Measurements from ENCODE around the gene KSR2.

The KSR2 gene

DNA sequence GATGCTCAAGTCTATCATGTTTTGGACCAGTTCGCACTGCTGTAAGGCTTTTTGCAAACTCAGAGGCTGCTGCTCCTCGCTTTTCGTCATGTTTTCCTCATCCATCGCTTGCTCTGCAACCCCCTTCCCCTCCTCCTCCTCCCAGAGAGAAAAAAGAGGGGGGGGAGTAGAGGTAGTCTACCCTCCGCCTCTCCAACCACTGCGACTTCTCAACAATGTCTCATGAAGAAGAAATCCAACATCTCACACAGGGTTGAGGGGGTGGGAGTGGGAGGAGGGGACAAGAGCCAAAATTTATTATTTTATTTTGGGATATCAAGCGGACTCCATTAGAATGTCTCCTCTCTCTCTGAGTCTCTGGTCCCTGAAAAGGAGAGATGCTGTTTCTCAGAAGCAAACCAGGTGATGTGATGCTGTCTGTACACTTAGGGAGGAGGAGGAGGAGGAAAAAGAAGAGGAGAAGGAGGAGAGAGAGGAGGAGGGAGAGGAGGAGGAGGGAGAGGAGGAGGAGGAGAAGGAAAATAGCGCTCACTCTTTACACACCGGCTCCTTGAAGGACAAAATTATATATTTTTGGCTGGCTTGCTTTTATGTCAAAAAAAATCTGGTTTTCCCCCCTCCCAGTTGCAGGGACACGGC, 520 bp downstream of the KSR2 start:
- no peak overlapping the region for H3K4me3 ChIP-seq (ENCODE audit: low read depth, low read length)
- TF ChIP-seq, protein P1, sequence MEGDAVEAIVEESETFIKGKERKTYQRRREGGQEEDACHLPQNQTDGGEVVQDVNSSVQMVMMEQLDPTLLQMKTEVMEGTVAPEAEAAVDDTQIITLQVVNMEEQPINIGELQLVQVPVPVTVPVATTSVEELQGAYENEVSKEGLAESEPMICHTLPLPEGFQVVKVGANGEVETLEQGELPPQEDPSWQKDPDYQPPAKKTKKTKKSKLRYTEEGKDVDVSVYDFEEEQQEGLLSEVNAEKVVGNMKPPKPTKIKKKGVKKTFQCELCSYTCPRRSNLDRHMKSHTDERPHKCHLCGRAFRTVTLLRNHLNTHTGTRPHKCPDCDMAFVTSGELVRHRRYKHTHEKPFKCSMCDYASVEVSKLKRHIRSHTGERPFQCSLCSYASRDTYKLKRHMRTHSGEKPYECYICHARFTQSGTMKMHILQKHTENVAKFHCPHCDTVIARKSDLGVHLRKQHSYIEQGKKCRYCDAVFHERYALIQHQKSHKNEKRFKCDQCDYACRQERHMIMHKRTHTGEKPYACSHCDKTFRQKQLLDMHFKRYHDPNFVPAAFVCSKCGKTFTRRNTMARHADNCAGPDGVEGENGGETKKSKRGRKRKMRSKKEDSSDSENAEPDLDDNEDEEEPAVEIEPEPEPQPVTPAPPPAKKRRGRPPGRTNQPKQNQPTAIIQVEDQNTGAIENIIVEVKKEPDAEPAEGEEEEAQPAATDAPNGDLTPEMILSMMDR (conservative IDR thresholded peaks at IDR 0.05; ENCODE audit: low read depth, low read length), result no peak
- no peak for DNase-seq (ENCODE audit: low read depth)

DNA sequence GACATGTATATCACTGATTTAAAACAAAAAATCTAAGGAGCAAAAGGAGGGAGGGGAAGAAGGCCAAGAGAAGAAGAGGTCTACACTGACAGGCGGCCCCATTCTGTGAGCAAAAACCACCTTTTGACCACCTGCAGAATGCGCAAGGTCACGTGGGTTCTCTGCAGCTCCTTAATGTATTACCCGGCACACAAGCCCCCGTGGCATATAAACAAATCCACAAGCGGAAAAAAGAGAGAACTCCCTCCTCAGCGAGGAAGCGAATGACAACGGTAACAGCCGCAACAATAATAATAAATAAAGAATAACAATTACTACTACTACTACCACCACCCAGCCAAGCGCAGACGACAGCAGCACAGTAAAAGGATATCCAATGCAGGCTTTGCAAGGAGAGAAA, 1.3 kb downstream of the KSR2 start:
- TF ChIP-seq, protein P1 (conservative IDR thresholded peaks at IDR 0.05; ENCODE audit: low read depth, low read length), result no peak
- no peak overlapping the region for H3K4me3 ChIP-seq (ENCODE audit: low read depth, low read length)
- no peak for DNase-seq (ENCODE audit: low read depth)

DNA sequence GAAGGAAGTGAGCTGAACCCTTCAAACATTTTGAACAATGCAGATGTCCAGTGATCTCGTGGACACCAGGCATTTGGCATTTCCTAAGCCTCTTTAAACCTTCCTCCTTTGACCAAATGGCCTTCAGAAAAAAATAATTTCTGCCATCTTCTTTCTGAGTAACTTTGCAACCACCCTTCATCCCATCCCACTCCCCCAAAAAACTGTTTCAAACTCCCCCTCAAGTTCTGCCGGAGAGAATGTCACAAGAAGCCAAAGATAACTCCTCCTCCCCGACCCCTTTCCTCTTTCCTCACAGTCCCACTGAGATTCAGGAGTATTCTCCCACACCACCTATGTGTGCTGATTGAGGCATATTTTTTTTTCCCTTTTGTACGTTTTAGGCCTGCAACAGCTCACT, 1.7 kb downstream of the KSR2 start:
- H3K4me3 ChIP-seq (ENCODE audit: low read depth, low read length), result no peak overlapping the region
- TF ChIP-seq, protein P1 (conservative IDR thresholded peaks at IDR 0.05; ENCODE audit: low read depth, low read length), result no peak
- no peak for DNase-seq (ENCODE audit: low read depth)

DNA sequence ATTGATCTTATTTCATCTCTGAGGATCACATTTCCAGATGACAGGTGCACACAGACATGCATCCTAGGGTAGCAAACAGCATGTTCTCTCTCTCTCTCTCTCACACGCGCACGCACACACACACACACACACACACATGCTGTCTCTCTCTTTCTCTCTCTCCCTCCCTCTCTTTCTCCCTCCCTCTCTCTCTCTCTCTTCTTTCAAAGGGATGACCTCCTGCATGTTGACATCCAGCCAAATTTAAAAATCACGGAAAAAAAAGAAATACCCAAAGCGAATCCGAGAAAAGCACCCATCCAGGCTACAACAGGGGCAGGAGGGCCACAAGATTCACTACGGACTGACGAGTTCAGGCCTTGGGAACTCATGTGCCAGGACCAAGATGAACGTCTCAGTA, 2.3 kb downstream of the KSR2 start:
- DNase-seq (ENCODE audit: low read depth), result no peak
- no peak overlapping the region for H3K4me3 ChIP-seq (ENCODE audit: low read depth, low read length)
- TF ChIP-seq, protein P1 (conservative IDR thresholded peaks at IDR 0.05; ENCODE audit: low read depth, low read length), result no peak

DNA sequence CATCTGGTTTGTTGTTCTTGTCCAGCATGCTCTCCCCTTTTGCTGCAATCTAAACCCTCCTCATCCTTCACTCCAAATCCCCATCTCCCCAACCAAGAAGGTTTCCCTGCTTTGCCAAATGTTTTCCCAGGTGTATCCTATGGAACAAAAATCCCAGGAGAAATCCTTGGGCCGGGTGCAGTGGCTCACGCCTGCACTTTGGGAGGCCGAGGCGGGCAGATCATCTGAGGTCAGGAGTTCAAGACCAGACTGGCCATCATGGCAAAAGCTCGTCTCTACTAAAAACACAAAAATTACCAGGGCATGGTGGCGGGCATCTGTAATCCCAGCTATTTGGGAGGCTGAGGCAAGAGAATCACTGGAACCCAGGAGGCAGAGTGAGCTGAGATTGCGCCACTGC, 5.0 kb downstream of the KSR2 start:
- H3K4me3 ChIP-seq (ENCODE audit: low read depth, low read length), result no peak overlapping the region
- DNase-seq (ENCODE audit: low read depth), result no peak
- TF ChIP-seq, protein P1 (conservative IDR thresholded peaks at IDR 0.05; ENCODE audit: low read depth, low read length), result no peak

DNA sequence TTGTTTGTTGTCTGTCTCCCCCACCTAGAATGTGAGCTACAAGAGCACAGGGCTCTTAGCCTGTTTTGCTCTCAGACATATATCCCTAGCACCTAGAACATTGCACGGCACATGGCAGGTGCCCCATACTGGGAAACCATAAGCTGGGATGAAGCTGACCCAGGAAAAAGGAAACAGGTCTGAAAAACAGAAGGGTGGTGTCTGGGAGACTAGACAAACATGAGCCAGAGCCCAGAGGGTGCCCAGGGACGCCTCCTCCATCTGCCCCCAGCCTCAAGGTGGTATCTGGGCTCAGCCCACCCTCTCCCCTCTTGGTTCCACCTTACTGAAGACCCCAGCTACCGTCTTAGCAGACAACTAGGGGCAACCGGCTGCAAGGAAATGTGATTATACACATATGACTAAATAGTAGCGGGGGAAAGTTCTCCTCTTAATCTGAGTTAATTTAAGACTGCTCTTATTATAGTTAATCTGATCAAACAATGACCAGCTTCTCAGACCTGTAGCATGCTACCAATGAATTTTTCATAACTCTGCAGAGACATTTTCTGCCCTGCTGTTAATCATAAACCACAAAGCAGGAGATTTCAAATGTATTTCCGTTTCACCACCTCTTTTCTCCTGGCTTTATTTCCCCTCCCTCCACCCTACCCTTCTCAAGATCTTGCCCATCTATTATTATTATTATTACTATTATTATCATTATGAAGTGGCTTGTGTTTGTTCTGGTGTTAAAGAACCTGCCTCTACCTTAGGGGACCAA, 31.9 kb downstream of the KSR2 start:
- TF ChIP-seq, protein P1 (conservative IDR thresholded peaks at IDR 0.05; ENCODE audit: low read depth, low read length), result no peak
- H3K4me3 ChIP-seq (ENCODE audit: low read depth, low read length), result no peak overlapping the region
- no peak for DNase-seq (ENCODE audit: low read depth)

DNA sequence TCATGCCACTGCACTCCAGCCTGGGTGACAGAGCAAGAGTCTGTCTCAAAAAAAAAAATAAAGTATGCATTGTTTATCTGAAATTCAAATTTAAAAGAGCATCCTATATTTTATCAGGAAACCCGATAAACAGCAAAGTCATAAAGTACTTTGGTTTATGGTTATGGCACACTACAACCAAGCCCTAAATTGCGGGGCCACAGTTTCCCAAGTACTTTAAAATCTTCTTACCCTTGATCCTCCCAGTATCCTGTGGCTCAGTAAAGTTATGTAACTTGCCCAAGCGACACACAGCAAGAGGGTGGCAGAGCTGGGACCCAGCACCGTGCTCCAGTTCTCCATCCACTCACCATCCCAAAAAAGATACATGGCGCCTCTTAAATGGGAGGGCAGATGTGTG, 35.2 kb downstream of the KSR2 start:
- DNase-seq (ENCODE audit: low read depth), result no peak
- TF ChIP-seq, protein P1 (conservative IDR thresholded peaks at IDR 0.05; ENCODE audit: low read depth, low read length), result no peak
- H3K4me3 ChIP-seq (ENCODE audit: low read depth, low read length), result no peak overlapping the region

Data from choroid plexus epithelial cell (primary cell).